NCI-H1048 (cell line): ENCODE data around the gene NUDC.
"Not testable (repeated sequence)": the region's sequence is repeated elsewhere in the genome, so short reads cannot be mapped to it uniquely, and the experiment has no call there.

Experiments used
- DNase-seq: peaks from one replicate; lab custom pipeline; 2025; lab: John Stamatoyannopoulos, UW

Gene NUDC

DNA sequence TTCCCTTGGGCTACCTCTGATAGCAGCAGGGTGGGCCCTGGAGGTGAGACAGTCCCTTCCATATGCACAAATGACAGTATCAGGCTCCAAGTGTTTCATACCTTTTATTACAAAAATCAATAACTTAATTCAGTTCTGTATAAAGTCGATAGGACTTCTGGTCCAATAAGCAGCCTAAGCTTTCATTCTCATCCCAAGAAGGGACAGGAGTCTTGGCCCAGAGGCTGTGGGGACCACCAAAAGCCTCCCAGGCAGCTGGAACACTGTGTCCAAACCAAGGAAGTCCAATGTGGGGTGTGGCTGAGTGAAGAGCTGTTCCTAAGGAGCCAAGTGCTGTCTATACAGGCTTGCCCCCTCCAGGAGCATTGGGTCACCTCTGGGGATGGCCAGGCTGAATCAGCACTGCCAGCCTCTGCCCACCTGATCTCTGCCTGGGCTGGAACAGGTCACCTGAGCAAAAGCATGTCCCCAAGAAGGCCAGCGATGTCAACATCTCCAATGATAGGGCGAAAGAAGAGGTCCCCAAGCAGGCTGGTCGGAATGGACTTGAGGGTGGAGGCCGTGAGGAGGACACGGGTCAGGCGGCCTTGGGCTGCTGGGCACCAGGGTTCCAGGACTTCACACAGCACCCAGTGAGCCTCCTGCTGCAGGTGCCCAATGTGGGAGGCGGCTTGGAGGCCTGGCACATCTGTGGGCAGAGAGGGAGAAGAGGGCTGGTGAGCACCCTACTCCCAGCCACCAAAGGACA, 10.0 kb upstream of the NUDC start:
- no peak for DNase-seq

DNA sequence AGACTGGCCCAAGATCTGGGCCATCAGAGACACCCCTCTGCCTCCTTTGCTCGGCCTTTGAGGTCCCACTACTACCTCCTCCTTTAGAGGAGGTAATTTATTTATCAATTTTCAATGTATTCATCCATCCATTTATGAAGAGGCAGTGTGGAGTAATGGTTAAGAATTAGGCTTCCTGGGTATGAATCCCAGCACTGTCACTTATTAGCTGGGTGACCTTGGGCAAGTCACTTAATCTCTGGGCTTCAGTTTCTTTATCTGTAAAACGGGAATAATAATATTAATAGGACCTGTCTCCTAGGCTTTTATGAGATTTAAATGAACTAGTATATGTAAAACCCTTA, 9.4 kb upstream of the NUDC start:
- no peak for DNase-seq

DNA sequence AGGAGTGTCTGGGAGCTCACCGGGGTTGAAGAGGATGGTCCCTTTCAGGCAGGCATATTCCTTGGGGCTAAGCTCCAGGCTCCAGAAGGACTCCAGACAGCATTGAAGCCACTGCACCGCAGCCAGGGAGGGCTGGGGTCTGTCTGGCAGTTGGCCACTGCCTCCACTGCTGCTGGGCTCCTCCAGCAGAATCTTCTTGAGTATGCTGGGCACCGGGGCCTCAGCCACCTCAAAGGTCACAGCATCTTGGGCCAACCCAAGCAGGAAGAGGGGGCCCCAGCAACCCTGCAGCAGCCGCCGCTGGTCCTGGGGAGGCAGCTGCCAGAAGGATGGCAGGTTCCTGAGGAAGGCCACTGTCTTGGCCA, 8.2 kb upstream of the NUDC start:
- DNase-seq, result no peak

DNA sequence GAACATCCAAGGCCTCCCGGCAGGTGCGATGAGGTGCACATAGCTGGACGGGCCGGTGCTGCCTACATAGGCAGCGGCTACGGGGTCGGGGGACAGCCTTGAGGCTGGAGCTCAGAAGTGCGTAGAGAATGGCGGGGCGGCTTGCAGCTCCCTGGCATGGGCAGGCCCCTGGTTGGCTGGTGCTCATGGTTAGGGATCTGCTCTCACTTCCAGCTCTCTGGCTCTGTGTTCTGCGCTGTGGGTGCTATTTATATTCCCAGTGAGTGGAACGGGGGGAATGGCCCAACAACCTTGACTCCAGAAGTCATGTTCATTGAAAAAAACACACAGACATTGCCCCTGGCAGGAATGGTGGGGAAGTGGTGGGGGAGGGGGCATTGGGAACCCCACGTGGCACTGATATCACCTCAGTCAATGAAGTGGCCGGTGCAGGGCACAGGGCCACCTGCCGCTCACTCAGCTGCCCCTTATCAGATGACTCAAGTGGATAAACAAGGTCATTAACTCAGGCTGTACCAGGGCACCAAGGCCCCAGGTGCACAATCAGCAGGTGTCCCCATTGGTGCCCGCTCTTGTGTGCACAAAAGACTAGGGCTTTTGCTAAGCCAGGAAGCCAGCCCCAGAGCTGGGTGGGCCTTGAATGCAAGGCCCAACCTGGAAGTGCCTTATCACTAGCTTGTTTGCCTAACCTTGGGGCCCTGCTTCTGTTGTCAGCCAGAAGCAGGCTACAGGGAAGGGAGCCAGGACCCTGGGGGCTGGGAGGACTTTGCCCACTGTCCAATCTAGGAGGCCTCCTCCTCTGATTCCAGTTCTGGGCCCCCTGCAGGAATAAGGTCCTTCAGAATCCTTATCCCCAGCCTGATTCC, 7.6 kb upstream of the NUDC start, which contains the start of gene NR0B2:
NR0B2 (minus strand) TSS at position 222 of the 866 bp plus-strand sequence; CDS start at position 187, 35 bp downstream.
- no peak for DNase-seq

DNA sequence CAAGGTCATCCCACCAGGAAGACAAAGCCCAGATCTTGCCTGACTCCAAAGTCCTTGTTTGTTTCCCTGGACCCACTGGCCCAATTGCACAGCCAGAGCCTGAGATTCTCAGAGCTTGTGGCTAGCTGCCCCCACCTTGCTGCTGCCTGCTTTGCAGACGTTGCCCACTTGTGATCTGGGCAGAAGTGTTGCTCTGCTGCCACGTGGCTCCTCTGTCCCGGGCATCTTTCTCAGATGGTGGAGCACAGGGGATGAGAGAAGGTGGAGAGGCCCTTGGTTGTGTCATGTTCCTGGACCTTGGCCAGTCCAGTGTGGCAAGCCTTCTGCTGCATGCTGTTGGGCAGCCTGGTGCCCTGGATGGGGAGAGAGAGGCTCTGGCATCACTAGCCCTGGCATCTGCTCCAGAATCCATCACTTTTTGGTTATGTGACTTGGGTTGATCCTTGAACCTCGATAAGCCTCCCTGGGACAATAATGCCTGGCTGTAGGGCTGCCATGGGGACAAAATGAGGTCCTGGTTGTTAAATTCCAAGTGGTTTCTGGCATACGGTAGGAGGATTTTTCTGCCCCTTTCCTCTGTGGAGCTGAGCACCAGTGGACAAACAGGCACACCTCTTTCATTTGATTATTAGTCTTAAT, 6.2 kb upstream of the NUDC start:
- DNase-seq, result no peak

DNA sequence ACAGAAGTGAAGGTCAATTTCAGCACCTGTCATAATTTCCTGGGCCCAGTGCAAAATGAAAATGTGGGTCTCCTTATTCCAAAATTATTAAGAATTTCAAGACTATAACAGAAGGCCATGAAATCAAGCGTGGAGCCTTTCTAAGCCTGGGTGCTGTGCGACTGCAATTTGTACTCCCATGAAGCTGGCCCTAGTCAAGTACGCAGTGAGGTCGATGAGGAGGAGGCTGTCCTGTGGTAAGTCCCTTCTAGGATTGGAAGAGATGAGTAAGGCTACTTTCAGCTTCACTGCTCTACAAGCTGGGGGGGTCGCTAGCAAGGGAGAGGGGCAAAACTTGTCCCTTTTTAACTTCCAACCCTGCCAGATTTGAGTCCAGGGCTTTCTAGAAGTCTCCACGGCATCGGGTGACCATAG, 410 bp upstream of the NUDC start:
- DNase-seq, result no peak

DNA sequence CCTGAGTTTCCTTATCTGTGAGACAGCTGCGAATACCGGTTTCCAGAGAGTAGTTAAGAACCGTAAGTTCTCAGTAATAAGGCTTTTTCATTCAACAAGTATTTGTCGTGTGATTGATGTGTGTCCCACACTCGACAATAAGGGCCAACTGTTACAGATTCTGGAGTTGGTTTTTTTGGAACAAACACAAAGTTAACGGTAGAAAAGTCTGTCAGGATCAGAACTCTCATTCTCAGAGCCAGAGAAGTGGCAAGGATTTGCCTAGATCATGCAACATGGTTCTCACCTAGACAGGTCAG, 837 bp downstream of the NUDC start:
- no peak for DNase-seq

DNA sequence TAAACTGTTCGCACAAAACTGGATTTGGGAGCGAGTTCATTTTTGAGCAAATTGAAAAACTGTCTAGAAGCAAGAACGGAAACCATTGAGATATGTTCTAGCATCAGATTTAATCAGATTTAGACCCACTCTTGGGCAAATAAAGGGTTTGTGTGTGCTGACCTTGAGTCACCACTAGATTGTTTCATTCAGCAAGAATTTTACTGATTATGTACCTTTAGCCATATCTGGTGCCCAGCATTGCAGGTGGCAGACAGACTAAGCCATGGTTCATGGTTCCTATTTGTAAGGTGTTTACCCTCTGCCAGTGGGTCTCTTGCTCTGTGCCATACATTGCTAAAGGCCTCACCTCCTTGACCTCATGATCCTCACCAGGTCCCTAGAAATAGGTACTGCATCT, 1.4 kb downstream of the NUDC start:
- DNase-seq, result no peak

DNA sequence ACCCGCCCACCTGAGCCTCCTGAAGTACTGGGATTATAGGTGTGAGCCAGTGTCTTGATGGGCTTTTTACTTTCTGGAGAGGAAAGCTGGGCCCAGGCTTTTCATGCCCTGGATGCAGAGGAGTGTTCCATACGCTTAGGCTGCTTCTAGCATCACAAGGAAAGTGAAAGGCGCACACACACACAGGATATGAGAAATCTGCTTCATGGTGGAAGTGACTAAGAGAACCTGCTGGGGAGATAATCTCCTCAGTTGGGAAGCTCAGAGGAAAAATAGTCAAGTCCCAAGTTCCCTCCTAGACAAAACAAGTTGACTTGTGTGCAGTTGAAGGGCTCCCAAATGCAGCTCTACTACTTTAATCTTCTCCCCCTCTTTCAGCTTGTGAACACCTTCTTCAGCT, 2.2 kb downstream of the NUDC start:
- no peak for DNase-seq

DNA sequence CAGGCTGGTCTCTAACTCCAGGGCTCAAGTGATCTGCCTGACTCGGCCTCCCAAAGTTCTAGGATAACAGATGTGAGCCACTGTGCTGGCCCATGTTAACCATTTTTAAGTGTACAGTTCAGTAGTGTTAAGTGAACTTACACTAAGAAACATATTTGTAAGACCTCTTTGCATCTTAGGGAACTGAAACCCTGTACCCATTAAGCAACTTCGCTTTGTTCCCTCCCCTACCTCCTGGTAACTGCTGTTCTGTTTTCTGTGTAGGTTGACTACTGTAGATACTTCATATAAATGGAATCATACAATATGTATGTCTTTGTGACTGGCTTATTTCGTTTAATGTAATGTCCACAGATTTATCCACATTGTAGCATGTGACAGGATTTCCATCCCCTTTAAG, 11.0 kb downstream of the NUDC start:
- DNase-seq, result no peak

DNA sequence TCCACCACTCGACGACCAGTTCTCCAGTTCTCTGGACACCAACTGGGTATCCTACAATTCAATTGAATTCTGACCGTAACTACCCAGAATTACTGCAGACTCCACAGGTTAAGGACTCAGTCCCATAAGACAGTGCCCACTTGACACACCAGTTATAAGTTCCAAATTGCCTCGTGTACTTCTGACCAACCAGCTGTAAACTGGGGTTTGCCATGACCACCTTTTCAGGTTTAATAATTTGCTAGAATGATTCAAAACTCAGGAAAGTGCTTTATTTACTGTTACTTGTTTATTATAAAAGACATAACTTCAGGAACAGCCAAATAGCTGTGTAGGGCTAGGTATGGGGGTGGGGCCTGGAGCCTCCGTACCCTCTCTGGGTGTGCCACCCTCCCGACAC, 15.3 kb downstream of the NUDC start:
- no peak for DNase-seq

DNA sequence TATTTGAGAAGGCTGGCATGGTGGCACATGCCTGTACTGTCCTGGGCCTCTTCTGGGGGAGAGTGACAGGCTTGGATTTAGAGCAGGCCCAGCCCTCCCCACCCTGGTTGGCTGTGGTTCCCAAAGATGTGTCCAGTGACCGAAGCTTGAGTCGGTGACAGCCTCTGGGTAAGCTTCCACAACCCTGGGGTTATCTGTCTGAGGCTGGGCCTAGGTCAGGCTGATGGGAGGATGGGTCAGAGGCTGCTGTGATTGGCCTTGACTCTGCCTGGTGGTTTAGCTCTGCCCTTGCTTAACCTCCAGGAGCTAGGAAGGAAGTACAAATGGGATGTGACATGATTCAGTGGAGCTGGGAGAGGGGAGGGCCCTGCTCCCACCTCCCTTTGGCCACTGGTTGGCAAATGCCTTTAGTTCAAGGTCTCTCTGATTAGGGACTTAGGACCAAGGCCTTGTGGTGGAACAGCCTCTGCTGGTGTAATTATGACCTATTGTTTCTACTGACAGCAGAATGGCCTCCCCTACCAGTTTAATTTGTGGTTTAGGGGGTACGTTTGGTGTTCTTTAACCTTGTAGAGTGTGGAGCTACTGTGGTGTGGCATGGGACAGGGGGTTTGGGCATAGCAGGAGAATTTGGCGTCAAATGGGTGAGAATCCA, 16.6 kb downstream of the NUDC start:
- no peak for DNase-seq

DNA sequence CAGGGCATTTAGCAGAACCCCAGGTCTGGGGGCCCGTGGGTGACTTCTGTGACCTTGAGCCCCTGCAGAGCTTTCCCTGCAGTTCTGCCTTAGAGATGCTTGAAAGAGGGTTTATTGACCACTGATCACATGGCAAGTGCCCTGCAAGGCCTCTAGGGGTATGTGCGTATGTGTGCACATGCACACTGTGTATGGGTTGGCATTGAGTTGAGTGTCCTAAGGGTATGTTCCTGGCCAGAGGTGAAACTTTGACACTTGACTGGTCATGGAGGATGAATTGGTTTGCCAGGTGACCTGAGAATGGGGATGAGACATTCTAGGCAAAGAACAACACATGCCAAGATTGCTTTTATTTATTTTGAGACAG, 17.1 kb downstream of the NUDC start:
- no peak for DNase-seq

DNA sequence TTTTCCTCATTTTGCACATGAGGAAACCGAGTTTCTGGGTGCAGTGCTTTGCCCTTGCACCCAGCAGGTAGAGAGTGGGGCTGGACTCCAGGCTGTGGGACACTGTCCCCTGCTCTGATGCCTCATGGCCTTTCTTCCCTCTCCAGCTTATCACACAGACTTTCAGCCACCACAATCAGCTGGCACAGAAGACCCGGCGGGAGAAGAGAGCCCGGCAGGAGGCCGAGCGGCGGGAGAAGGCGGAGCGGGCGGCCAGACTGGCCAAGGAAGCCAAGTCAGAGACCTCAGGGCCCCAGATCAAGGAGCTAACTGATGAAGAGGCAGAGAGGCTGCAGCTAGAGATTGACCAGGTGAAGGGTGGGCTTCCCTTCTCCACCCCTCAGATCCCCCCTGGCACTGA, 19.8 kb downstream of the NUDC start:
- no peak for DNase-seq

DNA sequence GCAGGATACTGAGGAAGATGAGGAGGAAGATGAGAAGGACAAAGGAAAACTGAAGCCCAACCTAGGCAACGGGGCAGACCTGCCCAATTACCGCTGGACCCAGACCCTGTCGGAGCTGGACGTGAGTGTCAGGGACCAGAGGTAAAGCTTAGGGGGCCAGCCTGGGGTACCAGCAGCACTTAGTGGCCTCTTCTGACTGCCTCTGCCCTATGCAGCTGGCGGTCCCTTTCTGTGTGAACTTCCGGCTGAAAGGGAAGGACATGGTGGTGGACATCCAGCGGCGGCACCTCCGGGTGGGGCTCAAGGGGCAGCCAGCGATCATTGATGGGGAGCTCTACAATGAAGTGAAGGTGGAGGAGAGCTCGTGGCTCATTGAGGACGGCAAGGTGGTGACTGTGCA, 21.1 kb downstream of the NUDC start:
- DNase-seq, result no peak

DNA sequence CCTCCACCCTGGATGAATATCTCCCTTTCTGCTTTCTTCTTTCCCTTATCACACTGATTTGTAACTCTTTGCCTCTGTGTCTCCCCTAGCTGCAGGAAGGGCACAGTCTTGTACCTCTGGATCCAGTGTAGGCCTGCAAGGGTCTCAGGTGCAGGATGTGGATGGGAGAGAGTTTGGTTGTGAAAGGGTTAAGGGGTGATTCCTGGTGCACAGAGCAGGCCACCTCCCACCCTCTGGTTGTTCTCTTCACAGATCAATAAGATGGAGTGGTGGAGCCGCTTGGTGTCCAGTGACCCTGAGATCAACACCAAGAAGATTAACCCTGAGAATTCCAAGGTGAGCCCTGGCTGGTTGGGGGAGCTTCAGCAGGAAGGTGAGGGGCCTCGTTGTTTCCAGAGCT, 23.6 kb downstream of the NUDC start:
- DNase-seq, result no peak

DNA sequence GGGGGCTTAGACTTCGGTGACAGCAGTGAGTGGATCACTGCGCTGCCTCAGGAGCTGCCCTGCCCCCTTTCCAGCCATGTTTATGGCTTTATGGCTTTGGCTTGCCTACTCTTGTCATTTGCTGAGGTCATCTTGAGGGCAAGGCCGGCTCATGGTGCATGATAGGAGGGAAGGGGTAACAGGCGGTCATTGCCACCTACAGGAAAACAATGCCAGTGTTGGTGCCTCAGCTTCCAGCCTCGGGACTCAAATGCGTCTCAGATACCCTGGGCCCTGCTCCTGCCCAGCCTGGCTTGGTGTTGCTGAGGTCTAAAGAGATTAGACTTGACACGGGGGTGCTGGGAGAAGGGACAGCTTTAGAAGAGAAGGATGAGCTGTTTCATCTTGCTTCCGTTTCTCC, 24.2 kb downstream of the NUDC start:
- DNase-seq, result no peak

DNA sequence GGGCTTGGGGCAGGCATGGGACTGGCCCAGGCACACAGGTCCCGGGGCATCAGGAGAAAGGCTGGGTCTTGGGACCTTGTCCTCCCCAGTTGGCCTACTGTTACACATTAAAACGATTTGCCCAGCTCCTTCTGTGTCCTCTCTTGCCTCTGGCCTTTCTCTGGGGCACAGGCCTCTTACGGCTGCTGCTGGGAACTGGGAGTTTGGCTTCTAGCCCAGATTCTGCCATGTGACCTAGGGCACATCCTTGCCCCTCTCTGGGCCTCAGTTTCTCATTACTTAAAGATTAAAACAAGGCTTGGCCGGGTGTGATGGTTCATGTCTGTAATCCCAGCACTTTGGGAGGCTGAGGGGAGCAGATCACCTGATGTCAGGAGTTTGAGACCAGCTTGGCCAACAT, 24.7 kb downstream of the NUDC start:
- no peak for DNase-seq

DNA sequence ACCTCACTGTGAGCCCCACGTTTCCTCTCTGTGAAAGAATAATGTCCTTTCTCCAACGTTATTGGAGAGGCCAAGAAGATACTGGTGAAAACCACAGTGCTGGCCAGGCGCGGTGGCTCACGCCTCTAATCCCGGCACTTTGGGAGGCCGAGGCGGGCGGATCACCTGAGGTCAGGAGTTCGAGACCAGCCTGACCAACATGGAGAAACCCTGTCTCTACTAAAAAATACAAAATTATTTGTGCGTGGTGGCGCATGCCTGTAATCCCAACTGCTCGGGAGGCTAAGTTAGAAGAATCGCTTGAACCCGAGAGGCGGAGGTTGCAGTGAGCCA, 27.1 kb downstream of the NUDC start:
- DNase-seq, result not testable (repeated sequence)

DNA sequence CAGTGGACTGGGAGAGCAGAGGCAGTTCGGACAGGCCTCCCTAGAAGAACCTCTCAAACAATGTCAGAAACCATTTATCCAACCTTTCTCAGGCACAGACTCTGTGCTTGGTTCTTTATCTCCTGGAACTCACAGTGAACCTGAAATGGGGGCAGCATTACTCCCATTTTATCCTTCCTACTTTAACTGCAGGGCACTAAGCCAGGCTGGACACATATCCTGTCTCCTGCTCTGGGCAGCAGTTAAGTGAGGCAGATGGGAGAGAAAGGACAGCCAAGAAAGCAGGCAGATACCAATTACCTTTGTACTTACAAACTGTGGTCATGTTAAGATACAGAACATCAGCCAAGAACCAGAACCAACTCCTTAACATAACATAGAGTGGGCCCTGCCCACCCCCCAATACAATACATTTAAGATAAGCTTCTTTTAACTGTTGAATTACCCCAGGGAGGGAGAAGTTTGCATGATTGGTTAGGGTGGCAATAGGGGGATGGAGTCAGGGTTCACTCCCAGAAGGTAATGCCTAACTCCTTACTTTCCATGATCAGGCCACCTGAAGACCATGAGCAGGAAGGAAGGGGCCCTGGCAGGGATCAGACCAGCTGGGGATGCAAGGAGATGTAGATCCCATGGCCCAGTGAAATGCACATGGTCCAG, 27.9 kb downstream of the NUDC start:
- no peak for DNase-seq

DNA sequence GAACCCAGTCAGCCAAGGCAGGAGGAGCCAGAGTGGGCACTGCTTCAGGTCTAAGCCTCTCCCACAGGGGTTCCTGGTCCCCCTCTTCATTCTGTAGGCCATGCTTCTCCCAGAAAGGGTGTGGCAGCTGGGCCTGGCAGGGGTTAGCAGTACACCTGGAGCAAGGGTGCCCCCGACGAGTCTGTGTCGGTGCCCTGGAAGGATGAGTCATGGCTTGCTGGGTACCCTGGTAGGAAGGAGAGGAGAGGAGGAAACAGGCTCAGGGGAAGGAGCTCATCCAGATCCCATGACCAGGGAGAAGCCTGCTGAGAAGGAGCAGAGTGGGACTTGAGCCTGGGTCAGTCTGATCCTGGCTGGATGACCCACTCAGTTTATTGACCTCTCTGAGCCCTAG, 28.4 kb downstream of the NUDC start:
- no peak for DNase-seq

DNA sequence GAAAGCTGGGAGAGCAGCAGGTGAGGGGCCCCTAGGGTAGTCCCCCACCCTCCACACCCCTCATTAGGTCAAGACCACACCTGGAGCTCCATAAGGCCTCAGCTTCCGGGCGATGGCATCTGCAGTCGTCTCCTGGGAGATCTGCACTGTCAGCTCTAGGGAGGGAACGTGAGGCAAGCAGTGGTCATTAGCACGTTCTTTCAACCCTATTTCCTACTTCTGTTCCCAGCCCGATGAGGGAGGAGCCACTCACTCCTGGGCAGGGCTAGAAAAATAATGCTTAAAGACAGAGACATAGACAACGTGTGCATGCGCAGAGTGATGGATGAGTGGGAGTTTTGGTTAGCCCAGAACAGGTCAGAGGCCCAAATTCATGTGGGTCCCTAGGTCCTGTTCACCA, 29.1 kb downstream of the NUDC start:
- no peak for DNase-seq

DNA sequence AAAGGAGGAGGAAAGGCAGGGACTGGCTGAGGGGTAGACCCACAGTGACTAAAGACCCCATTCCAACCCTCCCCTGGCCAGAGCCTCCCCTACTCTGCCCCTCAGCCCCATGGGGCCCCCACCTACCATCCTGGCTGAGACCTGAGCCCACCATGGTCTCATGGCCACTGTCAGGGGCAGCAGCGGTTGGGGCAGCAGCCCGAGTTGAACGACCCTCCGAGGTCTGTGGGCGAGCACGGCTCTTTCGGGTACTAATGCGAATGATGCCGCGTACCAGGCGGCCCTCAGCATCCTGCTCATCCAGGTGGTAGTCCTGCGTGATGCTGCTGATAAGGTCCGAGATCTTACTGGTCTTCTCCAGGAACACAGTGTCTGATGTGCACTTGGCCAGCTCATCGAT, 29.7 kb downstream of the NUDC start:
- no peak for DNase-seq
